Measurements from ENCODE around the gene ZNF829. TPM values are rescaled to one million over a fixed set of nuclear protein-coding genes. Genes with fewer than 3 reads are reported as not detected.

The ZNF829 gene
- total RNA-seq, 1 experiment from 2014 or later = 6.4 TPM

GRCh38 chr19:36851898-36852297, 64.2 kb downstream of the ZNF829 start (continued):
- TF ChIP-seq ARID4B (CRISPR knock-in tag; IDR thresholded peaks at IDR 0.05; ENCODE audit: borderline replicate concordance) (no peak), NR1H2 (CRISPR knock-in tag; IDR thresholded peaks at IDR 0.05) (no peak), OVOL2 (CRISPR knock-in tag; IDR thresholded peaks at IDR 0.05; ENCODE audit: borderline replicate concordance) (no peak), ZNF281 (CRISPR knock-in tag; IDR thresholded peaks at IDR 0.05) (no peak), NR2C2 (CRISPR knock-in tag; IDR thresholded peaks at IDR 0.05) (no peak), FOXP1 (CRISPR knock-in tag; IDR thresholded peaks at IDR 0.05; ENCODE audit: borderline replicate concordance) (no peak), MAX (CRISPR knock-in tag; IDR thresholded peaks at IDR 0.05) (no peak), IRF1 (CRISPR knock-in tag; IDR thresholded peaks at IDR 0.05) (no peak), PRRX2 (CRISPR knock-in tag; IDR thresholded peaks at IDR 0.05) (no peak)

GRCh38 chr19:36850559-36851442, 65.3 kb downstream of the ZNF829 start, which contains the start of gene ZNF345:
ZNF345 (plus strand) TSS chr19:36850876; CDS start chr19:36876831, 25,955 bp downstream.
- H3K36me3 Mint-ChIP-seq = peaks cover 21% of the 10 kb centered on the region
- POLR2A ChIA-PET = interaction anchor here (0.5 to 3.6 kb wide), 10 partner anchors 12 to 361 kb away, joined by 3 to 35 read pairs (median 4); partner anchors contain the start of genes ZNF260, ZNF420, ZNF461 and ZNF790
- CTCF ChIA-PET = interaction anchor here (0.8 to 2.3 kb wide), 7 partner anchors 13 to 322 kb away, joined by 3 to 16 read pairs (median 6); partner anchors contain the start of genes ZNF260, ZNF790 and ZNF850
- ATAC-seq = peak; percentile 88
- no peak within 1 kb of the TSS for H3K4me3 Mint-ChIP-seq
- peaks cover 3% of the 10 kb centered on the region for H3K4me1 Mint-ChIP-seq
- no peak within 1 kb of the TSS for H3K27ac Mint-ChIP-seq
- H3K9me3 Mint-ChIP-seq = peaks cover 14% of the 10 kb centered on the region
- DNase-seq (ENCODE audit: low spot score) = peak; percentile 91
- H3K27me3 Mint-ChIP-seq (ENCODE audit: low read depth) = no peaks in the 10 kb centered on the region
- TF ChIP-seq GABPB1 (CRISPR knock-in tag; IDR thresholded peaks at IDR 0.05) (0 out of 2 replicates have a peak, but pooled peaks have one; percentile 50), ZMAT4 (CRISPR knock-in tag; IDR thresholded peaks at IDR 0.05) (no peak), MAX (CRISPR knock-in tag; IDR thresholded peaks at IDR 0.05) (no peak), ATF3 (CRISPR knock-in tag; conservative IDR thresholded peaks at IDR 0.05) (no peak), ZNF512 (CRISPR knock-in tag; IDR thresholded peaks at IDR 0.05; ENCODE audit: borderline replicate concordance) (no peak), ZNF232 (CRISPR knock-in tag; IDR thresholded peaks at IDR 0.05) (no peak), ZNF671 (CRISPR knock-in tag; IDR thresholded peaks at IDR 0.05) (no peak), ZBTB21 (CRISPR knock-in tag; IDR thresholded peaks at IDR 0.05; ENCODE audit: borderline replicate concordance) (no peak), KAT7 (CRISPR knock-in tag; IDR thresholded peaks at IDR 0.05; ENCODE audit: borderline replicate concordance) (peak; percentile 82; the same call in 1 of the 2 replicates), FOXK1 (CRISPR knock-in tag; IDR thresholded peaks at IDR 0.05) (0 out of 2 replicates have a peak, but pooled peaks have one; percentile 12), SMAD4 (CRISPR knock-in tag; IDR thresholded peaks at IDR 0.05) (no peak), ZBTB43 (CRISPR knock-in tag; IDR thresholded peaks at IDR 0.05) (0 out of 2 replicates have a peak, but pooled peaks have one; percentile 35)
